NB4 (cell line): Measurements from ENCODE around the gene PAMR1.

ENCODE experiments used
- DNase-seq: peaks from one replicate; pipeline ENCODE4 v3.0.0; 2010; ENCODE audit warnings: low read depth
- H3K4me3 ChIP-seq: one replicate; pipeline ENCODE4 v1.5.1; 2011; ENCODE audit warnings: mild to moderate bottlenecking, low read depth, low read length, moderate library complexity
- CTCF ChIP-seq: IDR thresholded peaks from one replicate; pipeline ENCODE4 v1.5.1; 2012; ENCODE audit warnings: low read depth, low read length
- MYC ChIP-seq: IDR thresholded peaks from 2 replicates; pipeline ENCODE4 v1.6.1; 2011; ENCODE audit warnings: low read depth, low read length
- POLR2A ChIP-seq: IDR thresholded peaks from 2 replicates; pipeline ENCODE4 v1.6.1; 2011; ENCODE audit warnings: mild to moderate bottlenecking; ENCODE audit not compliant: insufficient read length; ENCODE audit errors: extremely low read depth
- TF ChIP-seq, protein P1 (sequence below): IDR thresholded peaks from 2 replicates; pipeline ENCODE4 v1.6.1; 2011; ENCODE audit warnings: low read depth, low read length

PAMR1 gene

GRCh38 chr11:35484435-35484834 lies 41.0 kb downstream of the PAMR1 start:
- no peak overlapping the region for H3K4me3 ChIP-seq
- DNase-seq: no peak
- TF ChIP-seq POLR2A (no peak), MYC (no peak), CTCF (no peak)
- TF ChIP-seq, protein P1, sequence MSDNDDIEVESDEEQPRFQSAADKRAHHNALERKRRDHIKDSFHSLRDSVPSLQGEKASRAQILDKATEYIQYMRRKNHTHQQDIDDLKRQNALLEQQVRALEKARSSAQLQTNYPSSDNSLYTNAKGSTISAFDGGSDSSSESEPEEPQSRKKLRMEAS: no peak

- DNase-seq: no peak
- H3K4me3 ChIP-seq: no peak overlapping the region
- no peak for TF ChIP-seq CTCF
- TF ChIP-seq, protein P1: no peak
- TF ChIP-seq POLR2A: no peak
- TF ChIP-seq MYC: no peak
Observed at GRCh38 chr11:35483131-35483820, 42.1 kb downstream of the PAMR1 start.

DNA sequence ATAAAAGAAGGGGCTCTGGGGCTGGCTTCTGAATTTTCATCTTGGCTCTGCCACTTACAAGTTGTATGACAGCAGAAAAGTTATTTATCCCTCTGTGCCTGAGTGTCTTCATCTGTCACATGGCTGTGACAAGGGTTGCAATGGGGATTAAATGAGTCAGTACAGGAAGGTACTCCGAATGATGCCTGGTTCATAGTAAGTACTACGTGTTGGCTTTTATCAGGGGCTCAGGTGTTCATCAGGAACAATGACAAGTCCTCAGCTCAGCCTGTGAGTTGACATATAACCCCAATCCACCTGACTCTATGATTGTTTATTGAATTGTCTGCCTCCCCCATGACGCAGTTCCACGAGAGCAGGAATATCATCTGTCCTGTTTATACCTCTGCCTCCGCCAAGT lies 45.7 kb downstream of the PAMR1 start:
- no peak for DNase-seq

DNA sequence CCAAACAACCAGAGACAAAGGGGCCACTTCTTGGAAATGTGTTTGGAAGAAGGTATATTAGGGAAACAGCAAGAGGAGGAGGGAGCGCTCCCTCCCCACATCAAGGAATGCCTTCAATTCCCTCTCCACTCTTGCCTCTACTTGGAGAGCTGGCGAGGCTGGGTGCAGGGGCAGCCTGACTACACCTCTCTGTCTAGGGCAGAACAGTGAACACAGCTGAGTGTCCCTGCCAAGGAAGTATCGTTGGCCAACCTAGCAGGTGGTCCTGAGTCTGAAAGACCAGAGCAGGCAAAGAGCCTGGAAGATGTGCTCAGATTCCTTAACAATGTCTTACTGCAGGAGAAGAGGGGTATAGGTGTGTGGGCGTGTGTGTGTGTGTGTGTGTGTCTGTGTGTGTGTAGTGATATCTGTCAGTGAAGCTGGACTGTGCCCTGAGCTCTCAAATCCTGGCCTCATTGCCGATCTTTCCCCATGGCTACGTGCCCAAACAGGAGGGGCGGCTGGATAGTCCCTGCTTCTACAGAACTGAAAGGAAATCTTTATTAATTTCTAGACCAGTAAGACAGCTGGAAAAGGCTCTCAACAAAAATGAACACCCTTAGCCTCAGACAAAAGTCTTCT lies 46.8 kb downstream of the PAMR1 start:
- no peak for DNase-seq
- TF ChIP-seq POLR2A (no peak), MYC (no peak), CTCF (no peak)
- TF ChIP-seq, protein P1: no peak
- H3K4me3 ChIP-seq: no peak overlapping the region

More for the DNA sequence above, 45.7 kb downstream of the PAMR1 start:
- no peak for TF ChIP-seq MYC
- no peak overlapping the region for H3K4me3 ChIP-seq

DNA sequence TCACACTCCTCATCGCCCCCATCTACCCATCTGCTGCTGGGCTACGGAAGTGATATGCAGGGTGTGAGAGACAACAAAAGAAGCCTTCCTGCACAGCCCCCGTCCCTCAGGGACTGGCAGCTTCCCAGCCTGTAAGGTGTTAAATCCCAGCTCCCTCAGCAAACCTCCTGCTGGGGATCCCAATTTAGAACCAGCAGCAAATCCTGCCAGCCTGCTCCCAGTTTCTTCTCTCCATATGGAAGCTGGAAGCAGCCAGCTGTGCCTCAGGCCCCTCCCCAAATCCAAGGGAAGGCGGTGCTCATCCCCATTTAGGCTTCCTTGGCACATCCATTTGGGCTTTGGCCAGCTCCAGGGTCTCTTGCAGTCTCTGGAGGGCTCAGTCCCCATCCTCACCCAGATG lies 47.5 kb downstream of the PAMR1 start:
- H3K4me3 ChIP-seq: no peak overlapping the region
- no peak for DNase-seq
- no peak for TF ChIP-seq POLR2A

DNA sequence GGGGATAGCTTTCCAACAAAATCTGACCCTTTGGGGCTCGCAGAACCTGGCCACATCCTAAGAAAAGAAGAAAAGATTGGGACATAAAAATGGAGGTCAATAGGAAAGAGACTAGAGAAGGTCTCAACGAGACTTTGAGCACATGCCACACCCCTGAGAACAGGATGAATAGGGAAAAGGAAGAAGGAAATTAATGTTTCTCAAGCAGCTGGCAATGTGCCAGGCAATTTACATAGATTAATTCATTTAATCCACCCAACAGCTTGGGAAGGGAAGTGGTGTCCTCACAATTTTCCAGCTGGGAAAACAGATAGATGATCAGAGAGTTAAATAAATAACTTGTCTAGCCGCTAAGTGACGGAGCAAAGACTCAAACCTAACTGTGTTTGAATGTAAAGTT lies 50.7 kb downstream of the PAMR1 start:
- TF ChIP-seq MYC (no peak), POLR2A (no peak), CTCF (no peak)
- TF ChIP-seq, protein P1: no peak
- DNase-seq: no peak
- no peak overlapping the region for H3K4me3 ChIP-seq
